RWPE1 (cell line): Measurements from ENCODE around the gene QRSL1.
"Not testable (repeated sequence)": the region's sequence is repeated elsewhere in the genome, so short reads cannot be mapped to it uniquely, and the experiment has no call there.

Experiments used
- CTCF ChIA-PET: fragments of 350-600 bp; sonication (Branson Sonifier 250); formaldehyde crosslinking; extraction: SDS; loops from one replicate; lab custom pipeline; 2021; lab: Yijun Ruan, JAX
- POLR2A ChIA-PET: fragments of 400-600 bp; formaldehyde crosslinking; extraction: SDS; loops from one replicate; lab custom pipeline; 2020; ENCODE audit warnings: antibody characterized with exemption; ENCODE audit not compliant: low non-redundant PET; lab: Yijun Ruan, JAX
- DNase-seq: peaks from one replicate; pipeline ENCODE4 v3.0.0; 2012; ENCODE audit warnings: low spot score
- H3K27ac ChIP-seq: fragments of 450-650 bp; 2 replicates; pipeline ENCODE4 v1.5.1; 2017
- CTCF ChIP-seq: fragments of 450-650 bp; conservative IDR thresholded peaks from 2 replicates; pipeline ENCODE4 v1.5.1; 2017; ENCODE audit warnings: low read depth, mild to moderate bottlenecking

QRSL1 gene

GRCh38 chr6:106693418-106693817 is 64.0 kb downstream of the QRSL1 start:
- ChIA-PET CTCF (interaction anchor here (0.6 to 0.7 kb wide), 2 partner anchors 111 to 287 kb away, joined by 3 to 5 read pairs; no protein-coding TSS in a partner anchor), POLR2A (no interaction called here)
- H3K27ac ChIP-seq: no peak overlapping the region
- no peak for TF ChIP-seq CTCF
- DNase-seq: no peak

- ChIA-PET CTCF (no interaction called here), POLR2A (no interaction called here)
- no peak overlapping the region for H3K27ac ChIP-seq
- TF ChIP-seq CTCF: no peak
- DNase-seq: no peak
Measured at GRCh38 chr6:106694343-106694742, 65.0 kb downstream of the QRSL1 start.

- POLR2A ChIA-PET: no interaction called here
- DNase-seq: no peak
- CTCF ChIA-PET: interaction anchor here (0.6 kb wide), 1 partner anchor 44 kb away, joined by 4 read pairs; no protein-coding TSS in a partner anchor
- no peak overlapping the region for H3K27ac ChIP-seq
- TF ChIP-seq CTCF: no peak
Measured at GRCh38 chr6:106700581-106700980, 71.2 kb downstream of the QRSL1 start.

GRCh38 chr6:106701201-106701600 is 71.8 kb downstream of the QRSL1 start:
- POLR2A ChIA-PET, DNase-seq, H3K27ac ChIP-seq, CTCF ChIA-PET: not testable (repeated sequence)

GRCh38 chr6:106702046-106702445 is 72.7 kb downstream of the QRSL1 start:
- no peak for DNase-seq
- ChIA-PET CTCF (no interaction called here), POLR2A (no interaction called here)
- no peak overlapping the region for H3K27ac ChIP-seq
- TF ChIP-seq CTCF: no peak

- ChIA-PET CTCF (no interaction called here), POLR2A (no interaction called here)
- DNase-seq: no peak
- no peak overlapping the region for H3K27ac ChIP-seq
- no peak for TF ChIP-seq CTCF
Measured at GRCh38 chr6:106702451-106703110, 73.2 kb downstream of the QRSL1 start.

- no peak for DNase-seq
- ChIA-PET POLR2A (no interaction called here), CTCF (interaction anchor here (0.6 kb wide), 1 partner anchor 217 kb away, joined by 6 read pairs; no protein-coding TSS in a partner anchor)
- TF ChIP-seq CTCF: no peak
- no peak overlapping the region for H3K27ac ChIP-seq
Measured at GRCh38 chr6:106704327-106704726, 74.9 kb downstream of the QRSL1 start.
